K562 (cell line): ENCODE measurements around the gene MRPL41. TPM values are rescaled to one million over a fixed set of nuclear protein-coding genes. Genes with fewer than 3 reads are reported as not detected.

Experiments
- BMI1 ChIP-seq: fragments of 150-350 bp; IDR thresholded peaks from 2 replicates; pipeline ENCODE4 v1.6.1; 2014; ENCODE audit warnings: low read length
- CBFB ChIP-seq: sonication (generic); formaldehyde crosslinking; IDR thresholded peaks from 2 replicates; pipeline ENCODE4 v1.4.0; 2020; ENCODE audit warnings: mild to moderate bottlenecking, missing genetic modification reagents
- CTCF ChIP-seq, 3 experiments: IDR thresholded peaks in 2 of 3; conservative IDR thresholded peaks in 1 of 3; 2 replicates each; pipeline ENCODE4 v1.5.1; 2011 to 2012; ENCODE audit warnings: low read length in 3 of 3, mild to moderate bottlenecking in 3 of 3, control low read depth in 2 of 3, improper control_type of control experiment in 1 of 3, inconsistent platforms in 1 of 3, low read depth in 1 of 3, mixed read lengths in 1 of 3, moderate library complexity in 1 of 3; ENCODE audit not compliant: insufficient read depth in 2 of 3
- CXXC5 ChIP-seq: fragments of 250-450 bp; sonication (Bioruptor Pico); IDR thresholded peaks from 2 replicates; pipeline ENCODE4 v1.8.0; 2022; ENCODE audit warnings: inconsistent platforms, mild to moderate bottlenecking, moderate library complexity
- ERF ChIP-seq: fragments of 450-650 bp; formaldehyde crosslinking; IDR thresholded peaks from 2 replicates; pipeline ENCODE4 v1.4.0; 2020; ENCODE audit warnings: mild to moderate bottlenecking, mixed read lengths
- ETV6 ChIP-seq, 3 experiments: fragments of 150-350 bp in 1 of 3; sonication (generic) in 1 of 3; formaldehyde crosslinking in 1 of 3; IDR thresholded peaks; 2 replicates each; pipeline versions ENCODE4 v1.6.1 to v1.8.0; 2014 to 2022; ENCODE audit warnings: borderline replicate concordance in 2 of 3, low read depth in 2 of 3, antibody characterized with exemption in 1 of 3, low read length in 1 of 3, mild to moderate bottlenecking in 1 of 3, missing genetic modification reagents in 1 of 3
- FOXA3 ChIP-seq, 2 experiments: fragments of 450-650 bp in 1 of 2; sonication (generic) in 1 of 2; formaldehyde crosslinking; IDR thresholded peaks in 1 of 2; conservative IDR thresholded peaks in 1 of 2; 2 replicates each; pipeline versions ENCODE4 v1.4.0 to v1.8.0; 2020 to 2022; ENCODE audit warnings: mild to moderate bottlenecking in 2 of 2, missing genetic modification reagents in 1 of 2
- HNRNPK ChIP-seq: fragments of 200-400 bp; formaldehyde crosslinking; IDR thresholded peaks from one replicate; pipeline ENCODE4 v1.6.1; 2018; ENCODE audit warnings: mild to moderate bottlenecking, low read depth, low read length; ENCODE audit not compliant: poor library complexity, severe bottlenecking
- MBD2 ChIP-seq: sonication (generic); IDR thresholded peaks from 2 replicates; pipeline ENCODE4 v1.6.1; 2016; ENCODE audit warnings: low read depth, borderline replicate concordance
- MEF2D ChIP-seq: conservative IDR thresholded peaks from 2 replicates; pipeline ENCODE4 v1.6.1; 2016; ENCODE audit warnings: low read depth, missing genetic modification characterization, missing compliant biosample characterization
- MNT ChIP-seq, 2 experiments: fragments of 450-650 bp; conservative IDR thresholded peaks; 2 replicates each; pipeline ENCODE4 v1.6.1; 2017; ENCODE audit warnings: mild to moderate bottlenecking in 2 of 2, moderate library complexity in 2 of 2
- NFATC3 ChIP-seq: fragments of 450-650 bp; IDR thresholded peaks from 2 replicates; pipeline ENCODE4 v1.6.1; 2017; ENCODE audit warnings: mild to moderate bottlenecking
- NRF1 ChIP-seq, 2 experiments: fragments of 450-650 bp; IDR thresholded peaks in 1 of 2; conservative IDR thresholded peaks in 1 of 2; 2 replicates each; pipeline ENCODE4 v1.6.1; 2014; ENCODE audit warnings: mild to moderate bottlenecking in 2 of 2
- RBM25 ChIP-seq: fragments of 200-400 bp; formaldehyde crosslinking; IDR thresholded peaks from 2 replicates; pipeline ENCODE4 v1.6.1; 2018; ENCODE audit warnings: low read length, low read depth, moderate library complexity; ENCODE audit not compliant: severe bottlenecking
- SMARCA4 ChIP-seq: fragments of 450-650 bp; IDR thresholded peaks from 2 replicates; pipeline ENCODE4 v1.6.1; 2016
- SP1 ChIP-seq: sonication (generic); formaldehyde crosslinking; IDR thresholded peaks from 2 replicates; pipeline ENCODE4 v1.8.1; 2022; ENCODE audit warnings: mild to moderate bottlenecking, missing genetic modification reagents
- TOE1 ChIP-seq, 2 experiments: fragments of 450-650 bp in 1 of 2; sonication (generic) in 1 of 2; formaldehyde crosslinking in 1 of 2; IDR thresholded peaks; 2 replicates each; pipeline versions ENCODE4 v1.7.1 to v1.8.0; 2016 to 2022; ENCODE audit warnings: borderline replicate concordance in 2 of 2, mild to moderate bottlenecking in 2 of 2, antibody characterized with exemption in 1 of 2, inconsistent platforms in 1 of 2, low read depth in 1 of 2, missing genetic modification reagents in 1 of 2, moderate library complexity in 1 of 2
- TRIM24 ChIP-seq, 2 experiments: fragments of 450-650 bp; IDR thresholded peaks; 2 replicates each; pipeline ENCODE4 v1.6.1; 2016
- ZNF785 ChIP-seq: fragments of 250-450 bp; sonication (Bioruptor Pico); IDR thresholded peaks from 2 replicates; pipeline ENCODE4 v1.4.0; 2020; ENCODE audit warnings: mild to moderate bottlenecking
- polyA plus RNA-seq, 8 experiments: library from polyadenylated mRNA; depleted of rRNA in 4 of 8; stranded (reverse) in 5 of 8; unstranded in 3 of 8; fragments of >200 nt; fragmentation: Nextera tagmentation in 2 of 8; fragmentation: Illumina TruSeq in 1 of 8; extraction: Ambion mirVana in 2 of 8; extraction: Trizol in 1 of 8; gene quantifications; 2 replicates each; pipeline versions ENCODE4 v1.2.1 to v1.2.3, GENCODE V29; 2011 to 2014; ENCODE audit warnings: inconsistent platforms in 1 of 8, missing spikeins in 1 of 8
- total RNA-seq, 7 experiments: library from RNA; depleted of rRNA in 6 of 7; stranded (reverse); fragments of >200 nt in 6 of 7; fragmentation: Illumina TruSeq in 2 of 7; extraction: Trizol in 2 of 7; gene quantifications; 2 replicates each; pipeline versions ENCODE4 v1.2.1 to v1.2.3, GENCODE V29; 2011 to 2021; ENCODE audit warnings: low replicate concordance in 1 of 7
- TF ChIP-seq, protein P1 (sequence below): fragments of 450-650 bp; IDR thresholded peaks from 2 replicates; pipeline ENCODE4 v1.6.1; 2016; ENCODE audit warnings: mild to moderate bottlenecking
- TF ChIP-seq, protein P2 (sequence below): fragments of 250-450 bp; sonication (Bioruptor Pico); IDR thresholded peaks from 2 replicates; pipeline ENCODE4 v1.5.0; 2021

The MRPL41 gene
- total and polyA plus RNA-seq, 9 of the 15 experiments (the other 6 are each of a cell fraction or from before 2014, with no cell fraction given): 2.6 to 259 (median 21.6) TPM

DNA sequence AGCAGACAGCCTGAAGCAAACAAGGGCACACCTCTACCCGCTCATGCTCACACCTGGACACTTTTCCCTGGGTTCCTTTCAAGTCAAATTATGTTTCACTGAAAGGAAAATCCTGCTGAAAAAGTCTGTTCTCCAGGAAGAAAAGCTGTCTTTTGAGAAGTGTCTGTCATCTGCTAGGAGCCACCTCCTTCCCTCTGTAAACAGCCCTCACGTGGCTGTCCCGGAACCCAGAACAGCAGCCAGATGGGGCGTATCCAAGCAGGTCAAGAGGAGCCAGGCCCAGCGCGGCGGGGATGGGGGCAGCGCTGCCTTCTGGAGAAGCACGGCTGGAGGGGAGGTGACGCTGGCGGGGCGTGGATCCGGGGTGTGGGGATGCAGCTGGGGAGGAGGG lies 1.5 kb upstream of the MRPL41 start, which contains the start of gene PNPLA7 (continued):
- TF ChIP-seq, protein P1, sequence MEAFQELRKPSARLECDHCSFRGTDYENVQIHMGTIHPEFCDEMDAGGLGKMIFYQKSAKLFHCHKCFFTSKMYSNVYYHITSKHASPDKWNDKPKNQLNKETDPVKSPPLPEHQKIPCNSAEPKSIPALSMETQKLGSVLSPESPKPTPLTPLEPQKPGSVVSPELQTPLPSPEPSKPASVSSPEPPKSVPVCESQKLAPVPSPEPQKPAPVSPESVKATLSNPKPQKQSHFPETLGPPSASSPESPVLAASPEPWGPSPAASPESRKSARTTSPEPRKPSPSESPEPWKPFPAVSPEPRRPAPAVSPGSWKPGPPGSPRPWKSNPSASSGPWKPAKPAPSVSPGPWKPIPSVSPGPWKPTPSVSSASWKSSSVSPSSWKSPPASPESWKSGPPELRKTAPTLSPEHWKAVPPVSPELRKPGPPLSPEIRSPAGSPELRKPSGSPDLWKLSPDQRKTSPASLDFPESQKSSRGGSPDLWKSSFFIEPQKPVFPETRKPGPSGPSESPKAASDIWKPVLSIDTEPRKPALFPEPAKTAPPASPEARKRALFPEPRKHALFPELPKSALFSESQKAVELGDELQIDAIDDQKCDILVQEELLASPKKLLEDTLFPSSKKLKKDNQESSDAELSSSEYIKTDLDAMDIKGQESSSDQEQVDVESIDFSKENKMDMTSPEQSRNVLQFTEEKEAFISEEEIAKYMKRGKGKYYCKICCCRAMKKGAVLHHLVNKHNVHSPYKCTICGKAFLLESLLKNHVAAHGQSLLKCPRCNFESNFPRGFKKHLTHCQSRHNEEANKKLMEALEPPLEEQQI: no peak
- TF ChIP-seq ERF (CRISPR knock-in tag): no peak
- no peak for TF ChIP-seq TRIM24 (IDR thresholded peaks at IDR 0.05)
- no peak for TF ChIP-seq RBM25
- TF ChIP-seq MEF2D (tag): no peak
- no peak; the same call in 1 of the 2 replicates for TF ChIP-seq TOE1 (IDR thresholded peaks at IDR 0.05; ENCODE audit: borderline replicate concordance)
- TF ChIP-seq TOE1 (CRISPR knock-in tag; IDR thresholded peaks at IDR 0.05; ENCODE audit: borderline replicate concordance, low read depth): no peak
- TF ChIP-seq NFATC3: no peak
- TF ChIP-seq CTCF (IDR thresholded peaks at IDR 0.05 in 2 of 3, conservative IDR thresholded peaks at IDR 0.05 in 1 of 3; ENCODE audit: insufficient read depth in 2 of 3, low read depth in 1 of 3, low read length in 3 of 3): 0 out of 6 replicates have a peak, but pooled peaks of 1 of the 3 experiments have one; percentile 3
- TF ChIP-seq MNT (conservative IDR thresholded peaks at IDR 0.05): peak; percentile 100
- no peak for TF ChIP-seq SMARCA4
- 0 out of 4 replicates have a peak, but pooled peaks of 1 of the 2 experiments have one; percentile 17 for TF ChIP-seq NRF1 (conservative IDR thresholded peaks at IDR 0.05 in 1 of 2, IDR thresholded peaks at IDR 0.05 in 1 of 2)
- TF ChIP-seq CXXC5 (CRISPR knock-in tag): no peak
- TF ChIP-seq CBFB (CRISPR knock-in tag): no peak
- TF ChIP-seq ETV6 (IDR thresholded peaks at IDR 0.05; ENCODE audit: borderline replicate concordance in 1 of 2, low read depth in 2 of 2, low read length in 1 of 2): no peak
- no peak for TF ChIP-seq ETV6 (CRISPR knock-in tag; IDR thresholded peaks at IDR 0.05; ENCODE audit: borderline replicate concordance)
- TF ChIP-seq HNRNPK: no peak
- TF ChIP-seq, protein P2, sequence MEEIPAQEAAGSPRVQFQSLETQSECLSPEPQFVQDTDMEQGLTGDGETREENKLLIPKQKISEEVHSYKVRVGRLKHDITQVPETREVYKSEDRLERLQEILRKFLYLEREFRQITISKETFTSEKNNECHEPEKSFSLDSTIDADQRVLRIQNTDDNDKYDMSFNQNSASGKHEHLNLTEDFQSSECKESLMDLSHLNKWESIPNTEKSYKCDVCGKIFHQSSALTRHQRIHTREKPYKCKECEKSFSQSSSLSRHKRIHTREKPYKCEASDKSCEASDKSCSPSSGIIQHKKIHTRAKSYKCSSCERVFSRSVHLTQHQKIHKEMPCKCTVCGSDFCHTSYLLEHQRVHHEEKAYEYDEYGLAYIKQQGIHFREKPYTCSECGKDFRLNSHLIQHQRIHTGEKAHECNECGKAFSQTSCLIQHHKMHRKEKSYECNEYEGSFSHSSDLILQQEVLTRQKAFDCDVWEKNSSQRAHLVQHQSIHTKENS (CRISPR knock-in tag): no peak
- no peak for TF ChIP-seq SP1 (CRISPR knock-in tag)
- TF ChIP-seq FOXA3 (CRISPR knock-in tag; conservative IDR thresholded peaks at IDR 0.05 in 1 of 2, IDR thresholded peaks at IDR 0.05 in 1 of 2): peak; percentile 91 to 98
- TF ChIP-seq BMI1: no peak
- no peak for TF ChIP-seq MBD2
- TF ChIP-seq ZNF785: no peak
